Measurements from ENCODE around the gene WDR49.

Gene WDR49

GRCh38 chr3:167466966-167467365 lies 186.8 kb downstream of the WDR49 start:
- no peak for DNase-seq (ENCODE audit: low spot score)
- H3K4me3 ChIP-seq, result no peak overlapping the region
- no peak overlapping the region for H3K27ac ChIP-seq
- no peak for TF ChIP-seq CTCF (IDR thresholded peaks at IDR 0.05)

- Histone ChIP-seq H3K27ac (no peak overlapping the region), H3K4me3 (no peak overlapping the region)
- no peak for DNase-seq (ENCODE audit: low spot score)
- no peak for TF ChIP-seq CTCF (IDR thresholded peaks at IDR 0.05)
Measured at GRCh38 chr3:167456157-167456799, 197.5 kb downstream of the WDR49 start.

DNA sequence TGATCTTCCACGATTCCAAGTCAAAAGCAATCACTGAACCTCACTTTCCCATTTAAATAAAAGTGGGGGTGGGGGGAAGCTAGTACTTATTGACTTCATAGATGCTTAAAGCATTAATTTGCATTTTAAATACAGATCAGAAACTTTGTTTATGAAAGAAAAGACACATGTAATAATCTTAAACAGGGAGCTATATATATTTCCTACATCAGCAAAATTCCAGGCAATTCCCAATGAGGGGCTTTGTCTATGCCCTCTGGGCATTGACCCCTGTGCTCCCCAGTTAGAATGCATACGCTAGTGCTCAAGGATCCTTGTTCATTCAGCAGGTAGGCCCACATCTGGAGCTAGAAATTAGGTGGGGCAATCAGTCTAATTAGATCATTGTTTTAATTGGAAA lies 199.9 kb downstream of the WDR49 start:
- Histone ChIP-seq H3K4me3 (no peak overlapping the region), H3K27ac (no peak overlapping the region)
- DNase-seq (ENCODE audit: low spot score), result no peak
- no peak for TF ChIP-seq CTCF (IDR thresholded peaks at IDR 0.05)

DNA sequence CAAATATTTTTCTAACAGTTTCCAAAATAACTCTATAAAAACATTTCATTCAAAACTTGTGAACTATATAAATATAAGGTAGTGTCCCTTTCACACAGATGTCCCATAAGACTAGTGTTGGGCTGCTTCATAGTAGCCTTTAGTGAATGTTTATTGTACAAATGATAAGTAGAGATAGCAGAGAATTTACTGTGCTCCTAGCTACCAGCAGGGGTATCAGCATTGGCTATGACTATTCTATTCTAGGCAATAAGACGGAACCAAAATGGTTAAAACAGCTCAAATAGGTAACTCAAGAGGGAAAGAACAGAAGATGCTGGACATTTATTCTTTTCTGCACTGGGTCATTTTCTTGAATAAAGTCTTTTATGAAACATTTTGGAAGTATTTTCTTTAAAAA lies 202.5 kb downstream of the WDR49 start:
- no peak overlapping the region for H3K4me3 ChIP-seq
- no peak overlapping the region for H3K27ac ChIP-seq
- no peak for DNase-seq (ENCODE audit: low spot score)
- TF ChIP-seq CTCF (IDR thresholded peaks at IDR 0.05), result no peak

GRCh38 chr3:167450675-167451074 lies 203.1 kb downstream of the WDR49 start:
- TF ChIP-seq CTCF (IDR thresholded peaks at IDR 0.05), result no peak
- Histone ChIP-seq H3K27ac (no peak overlapping the region), H3K4me3 (no peak overlapping the region)
- no peak for DNase-seq (ENCODE audit: low spot score)

- Histone ChIP-seq H3K27ac (no peak overlapping the region), H3K4me3 (no peak overlapping the region)
- TF ChIP-seq CTCF (IDR thresholded peaks at IDR 0.05), result no peak
- no peak for DNase-seq (ENCODE audit: low spot score)
Measured at GRCh38 chr3:167450195-167450594, 203.5 kb downstream of the WDR49 start.

DNA sequence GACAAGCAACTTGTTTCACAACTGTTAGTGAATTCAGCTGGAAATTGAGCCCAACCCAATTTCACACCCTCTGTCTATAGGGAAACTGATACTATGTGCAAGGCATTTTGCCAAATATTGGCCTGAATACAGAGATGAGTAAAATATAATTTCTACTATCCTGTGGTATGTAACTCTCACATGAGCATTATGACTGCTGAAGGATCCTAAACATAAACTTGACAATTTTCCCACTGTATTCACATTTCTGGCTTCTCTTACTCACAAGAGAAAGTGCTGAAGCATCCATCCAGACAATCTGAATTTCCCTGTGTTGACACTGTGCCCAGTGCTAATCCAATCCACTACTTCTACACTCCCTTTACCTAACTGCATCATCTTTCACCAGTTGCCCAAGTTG lies 208.3 kb downstream of the WDR49 start:
- DNase-seq (ENCODE audit: low spot score), result no peak
- no peak for TF ChIP-seq CTCF (IDR thresholded peaks at IDR 0.05)
- no peak overlapping the region for H3K27ac ChIP-seq
- H3K4me3 ChIP-seq, result no peak overlapping the region

Measured in coronary artery (tissue), 2 donors.